ENCODE data around the gene SLC22A31.
A peak's percentile ranks its signal among the peaks of the same experiment; 100 is the strongest.
"Not testable (repeated sequence)": the region's sequence is repeated elsewhere in the genome, so short reads cannot be mapped to it uniquely, and the experiment has no call there.

SLC22A31 gene

GRCh38 chr16:89178453-89179147, 21.7 kb downstream of the SLC22A31 start:
- no peak for DNase-seq

- DNase-seq = no peak
Measured at GRCh38 chr16:89177501-89177900, 22.8 kb downstream of the SLC22A31 start.

GRCh38 chr16:89176717-89177116, 23.6 kb downstream of the SLC22A31 start:
- DNase-seq = no peak

- DNase-seq = no peak
Measured at GRCh38 chr16:89176147-89176690, 24.1 kb downstream of the SLC22A31 start.

- peak; percentile 76 for DNase-seq
Measured at GRCh38 chr16:89175280-89176146, 24.8 kb downstream of the SLC22A31 start.

- DNase-seq = no peak
Measured at GRCh38 chr16:89174877-89175276, 25.5 kb downstream of the SLC22A31 start.

GRCh38 chr16:89174055-89174827, 26.1 kb downstream of the SLC22A31 start:
- no peak for DNase-seq

GRCh38 chr16:89173174-89173921, 27.0 kb downstream of the SLC22A31 start:
- peak; percentile 10 for DNase-seq

- DNase-seq = no peak
Measured at GRCh38 chr16:89172528-89173173, 27.7 kb downstream of the SLC22A31 start.

GRCh38 chr16:89172171-89172527, 28.2 kb downstream of the SLC22A31 start:
- DNase-seq = no peak

- peak; percentile 92 for DNase-seq
Measured at GRCh38 chr16:89171216-89172170, 28.8 kb downstream of the SLC22A31 start, which contains the start of gene CDH15. CDH15 (plus strand) TSS chr16:89171748; CDS start chr16:89171832, 84 bp downstream.

- DNase-seq = peak; percentile 78
Measured at GRCh38 chr16:89170346-89171215, 29.8 kb downstream of the SLC22A31 start.

- DNase-seq = no peak
Measured at GRCh38 chr16:89169778-89170177, 30.6 kb downstream of the SLC22A31 start.

GRCh38 chr16:89168381-89169189, 31.8 kb downstream of the SLC22A31 start:
- peak; percentile 36 for DNase-seq

GRCh38 chr16:89167425-89167941, 32.9 kb downstream of the SLC22A31 start:
- DNase-seq = peak; percentile 70

GRCh38 chr16:89166696-89167424, 33.5 kb downstream of the SLC22A31 start:
- no peak for DNase-seq

- DNase-seq = not testable (repeated sequence)
Measured at GRCh38 chr16:89165681-89165979, 34.7 kb downstream of the SLC22A31 start.
